GM18873 (cell line): ENCODE measurements around the gene ATP5IF1.

Experiments
- ATAC-seq: cut with Tn5 transposase; IDR thresholded peaks from one replicate; pipeline ENCODE4 v1.9.1; 2021; ENCODE audit warnings: mild to moderate bottlenecking, moderate library complexity, moderate number of reproducible peaks; ENCODE audit not compliant: unreplicated experiment, low FRiP score

The ATP5IF1 gene

GRCh38 chr1:28235755-28236655, at the start of gene ATP5IF1:
ATP5IF1 (plus strand) TSS chr1:28236124; CDS start chr1:28236184, 60 bp downstream.
- ATAC-seq: peak; percentile 82

DNA sequence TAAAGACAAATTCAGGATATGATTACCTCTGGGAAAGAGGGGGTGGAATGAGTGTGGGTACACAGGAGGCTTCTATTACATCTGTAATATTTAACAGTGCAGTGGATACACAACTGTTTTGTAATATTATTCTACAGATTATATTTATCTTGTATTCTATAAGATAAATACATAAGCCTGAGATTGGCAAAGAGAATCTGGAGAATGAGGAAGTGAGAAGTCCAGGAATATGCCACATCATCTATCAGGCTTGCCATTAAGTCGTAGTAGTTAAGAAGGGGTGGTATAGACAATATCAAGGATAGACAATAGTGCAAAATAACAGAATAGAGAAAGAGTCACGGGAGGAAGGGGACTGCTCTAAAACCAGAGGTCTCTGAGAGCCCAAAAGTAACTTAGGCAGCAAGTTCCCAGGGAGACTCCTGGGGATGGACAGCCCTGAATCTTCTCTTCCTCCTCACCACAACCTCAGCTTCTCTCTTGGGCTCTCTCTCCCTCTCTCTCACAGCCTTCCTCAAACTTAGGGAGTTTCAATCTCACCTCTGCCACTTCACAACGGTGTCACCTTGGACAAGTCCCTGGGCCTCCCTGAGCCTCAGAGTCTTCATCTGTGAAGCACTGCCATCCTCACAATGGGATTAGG, 45.5 kb upstream of the ATP5IF1 start:
- ATAC-seq: no peak

DNA sequence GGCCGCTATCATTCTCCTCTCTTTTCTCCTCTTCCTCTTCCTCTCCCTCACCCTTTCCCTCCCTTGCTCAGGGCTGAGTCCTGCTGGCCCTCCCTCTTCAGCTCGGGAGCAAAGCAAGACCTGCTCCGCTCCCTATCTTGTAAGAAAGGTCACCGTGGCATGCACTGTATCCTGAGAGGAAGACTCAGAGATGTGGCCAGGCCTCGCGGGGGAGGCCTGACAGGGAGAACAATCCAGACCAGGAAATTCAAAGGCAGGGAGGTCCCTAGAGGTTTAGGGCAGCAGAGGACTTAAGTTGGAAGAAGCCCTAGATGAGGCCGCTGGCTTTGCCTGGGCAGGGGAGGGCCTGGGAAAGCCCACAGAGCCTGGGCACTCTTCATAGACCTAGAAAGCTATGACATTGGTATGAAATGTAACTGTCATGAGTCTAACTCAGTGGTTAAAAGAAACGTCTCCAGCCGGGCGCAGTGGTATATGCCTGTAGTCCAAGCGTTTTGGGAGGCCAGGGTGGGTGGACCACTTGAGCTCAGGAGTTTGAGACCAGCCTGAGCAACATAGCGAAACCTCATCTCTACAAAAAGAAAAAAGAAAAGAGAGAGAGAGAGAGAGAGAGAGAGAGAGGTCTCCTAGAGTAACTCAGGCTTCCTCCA, 44.8 kb upstream of the ATP5IF1 start:
- no peak for ATAC-seq

DNA sequence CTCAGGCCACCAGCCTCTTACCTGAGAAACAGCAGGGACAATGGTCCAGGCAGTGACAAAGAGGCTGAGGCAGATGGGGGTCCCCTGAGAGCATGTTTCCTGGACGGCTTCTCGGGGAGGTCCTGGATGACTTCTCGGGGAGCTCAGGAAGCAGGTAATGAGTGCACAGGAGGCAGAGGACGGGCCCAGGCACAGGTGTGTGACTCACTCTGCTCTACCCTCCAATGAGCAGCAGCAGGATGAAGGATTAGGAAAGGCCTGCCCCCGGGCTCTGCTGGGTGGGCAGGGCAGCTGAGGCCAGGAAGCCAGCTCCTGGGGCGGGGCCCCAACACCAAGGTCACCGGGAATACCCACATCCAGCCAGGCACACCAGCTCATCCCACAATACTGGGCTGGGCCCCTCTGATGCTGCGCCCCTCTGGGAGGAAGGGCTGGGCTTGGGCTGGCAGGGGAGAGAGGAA, 42.2 kb upstream of the ATP5IF1 start:
- ATAC-seq: no peak

- ATAC-seq: no peak
Observed at GRCh38 chr1:28194326-28195035, 41.4 kb upstream of the ATP5IF1 start.

DNA sequence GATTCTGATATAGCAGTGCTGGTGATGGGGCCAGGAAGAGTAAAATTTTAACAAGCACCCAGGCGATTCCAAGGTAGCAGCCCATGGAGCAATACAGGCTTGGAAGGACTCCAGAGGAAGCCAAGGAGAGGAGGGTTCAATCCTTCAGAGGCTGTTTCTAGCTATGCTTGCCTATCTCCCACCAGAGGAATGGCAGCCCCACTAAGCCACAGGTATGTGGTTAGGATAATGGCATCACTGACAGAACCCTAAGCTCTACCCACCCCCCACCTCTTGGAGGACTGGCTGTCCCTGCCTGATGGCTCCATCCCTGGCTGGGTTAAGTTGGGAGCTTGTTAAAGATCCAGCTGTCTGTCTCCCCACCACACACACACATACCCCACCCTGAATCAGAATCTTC, 40.1 kb upstream of the ATP5IF1 start:
- ATAC-seq: no peak

GRCh38 chr1:28196330-28196729, 39.6 kb upstream of the ATP5IF1 start:
- ATAC-seq: no peak

GRCh38 chr1:28197682-28198415, 38.1 kb upstream of the ATP5IF1 start:
- ATAC-seq: no peak

- peak; percentile 75 for ATAC-seq
Observed at GRCh38 chr1:28199328-28200233, 36.3 kb upstream of the ATP5IF1 start.

GRCh38 chr1:28200234-28200873, 35.6 kb upstream of the ATP5IF1 start:
- no peak for ATAC-seq

- ATAC-seq: no peak
Observed at GRCh38 chr1:28205243-28205642, 30.7 kb upstream of the ATP5IF1 start.

DNA sequence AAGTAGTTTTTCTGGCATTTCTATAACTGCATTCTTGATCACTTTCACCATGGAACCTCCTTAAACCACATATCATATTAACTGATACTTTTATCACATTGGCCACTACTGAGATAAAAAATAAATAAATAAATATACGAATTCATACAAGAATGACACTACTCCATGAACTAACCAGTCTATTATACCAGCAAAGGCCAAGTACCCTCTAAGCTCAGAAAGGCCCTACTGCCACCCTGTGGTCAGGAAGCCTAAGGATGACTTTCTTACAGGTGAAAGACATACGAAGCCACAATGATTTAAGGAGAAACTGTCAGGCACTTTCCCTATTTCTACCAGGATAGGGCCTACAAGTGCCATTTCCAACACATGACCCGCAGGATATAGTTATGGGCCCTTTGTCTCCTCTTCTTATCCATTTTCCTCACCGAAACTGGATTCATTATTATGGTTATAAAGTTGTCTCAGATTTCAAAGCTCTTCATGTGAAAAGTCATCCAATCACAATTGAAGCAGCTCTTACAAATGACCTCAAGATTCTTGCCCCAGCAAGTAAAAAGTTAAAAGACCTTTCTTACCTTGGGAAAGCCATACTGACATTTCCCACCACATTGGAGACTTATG, 27.0 kb upstream of the ATP5IF1 start:
- no peak for ATAC-seq

DNA sequence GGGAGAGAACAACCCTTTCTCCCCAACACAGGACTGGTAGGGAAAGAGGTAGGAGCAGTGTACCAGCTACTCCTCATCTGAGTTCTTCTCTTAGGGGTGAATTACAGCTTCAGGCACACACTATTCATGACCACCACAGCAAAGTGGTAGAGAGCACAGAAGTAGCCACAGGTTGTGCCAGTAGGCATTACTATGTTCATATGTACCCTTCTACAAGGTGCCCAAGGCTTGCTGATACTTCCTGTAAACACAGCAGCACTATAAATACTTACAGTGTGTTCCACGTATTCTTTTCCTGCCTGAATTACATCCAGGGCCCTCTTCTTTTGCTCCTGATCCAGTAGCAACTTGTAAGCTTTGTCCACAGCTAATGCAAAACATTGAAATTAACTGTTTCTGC, 26.2 kb upstream of the ATP5IF1 start:
- no peak for ATAC-seq

DNA sequence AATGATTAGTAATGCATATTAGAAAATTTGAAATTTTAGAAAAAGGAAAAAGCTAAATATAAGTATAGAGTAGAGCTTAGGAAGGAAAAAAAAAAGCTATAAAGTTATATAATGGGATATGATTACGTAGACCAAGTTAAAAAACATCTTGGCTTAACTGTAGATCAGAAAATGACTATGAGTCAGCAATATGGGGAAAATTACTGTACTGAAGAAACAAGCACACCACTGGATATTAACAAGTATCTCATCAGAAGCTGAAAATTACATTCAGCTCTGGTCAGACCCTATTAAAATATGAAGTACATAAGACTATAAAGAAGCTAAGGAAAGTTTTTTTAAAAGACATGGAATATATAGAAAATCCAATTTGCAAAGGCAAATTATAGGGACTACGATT, 22.6 kb upstream of the ATP5IF1 start:
- no peak for ATAC-seq

GRCh38 chr1:28229089-28229488, 6.8 kb upstream of the ATP5IF1 start:
- ATAC-seq: no peak

DNA sequence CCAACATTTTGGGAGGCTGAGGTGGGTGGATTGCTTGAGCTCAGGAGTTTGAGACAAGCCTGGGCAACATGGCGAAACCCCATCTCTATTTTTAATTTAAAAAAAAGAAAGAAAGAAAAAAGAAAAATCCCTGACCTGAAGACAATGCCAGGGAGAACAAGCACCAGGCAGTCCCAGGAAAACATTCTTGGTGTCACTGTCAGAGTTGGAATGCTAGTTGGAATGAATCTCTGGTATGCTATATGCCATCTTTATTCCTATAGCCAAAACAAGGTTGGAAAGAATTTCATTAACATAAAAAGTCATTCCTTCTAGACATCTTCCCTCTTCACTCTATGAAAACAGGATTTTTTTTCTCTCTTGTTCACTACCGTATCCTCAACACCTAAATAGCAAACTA, 5.9 kb upstream of the ATP5IF1 start:
- no peak for ATAC-seq

GRCh38 chr1:28232558-28233263, 3.2 kb upstream of the ATP5IF1 start, which contains the start of gene DNAJC8:
DNAJC8 (minus strand) TSS chr1:28233029; CDS start chr1:28232998, 31 bp downstream.
- ATAC-seq: peak; percentile 44
